GM21367 (cell line): Measurements from ENCODE around the gene TLE2.
"Not testable (repeated sequence)": the region's sequence is repeated elsewhere in the genome, so short reads cannot be mapped to it uniquely, and the experiment has no call there.

Experiments
- ATAC-seq: cut with Tn5 transposase; IDR thresholded peaks from one replicate; pipeline ENCODE4 v1.9.1; 2021; ENCODE audit not compliant: unreplicated experiment

TLE2 gene

GRCh38 chr19:3038214-3038613, 9.1 kb upstream of the TLE2 start:
- no peak for ATAC-seq

DNA sequence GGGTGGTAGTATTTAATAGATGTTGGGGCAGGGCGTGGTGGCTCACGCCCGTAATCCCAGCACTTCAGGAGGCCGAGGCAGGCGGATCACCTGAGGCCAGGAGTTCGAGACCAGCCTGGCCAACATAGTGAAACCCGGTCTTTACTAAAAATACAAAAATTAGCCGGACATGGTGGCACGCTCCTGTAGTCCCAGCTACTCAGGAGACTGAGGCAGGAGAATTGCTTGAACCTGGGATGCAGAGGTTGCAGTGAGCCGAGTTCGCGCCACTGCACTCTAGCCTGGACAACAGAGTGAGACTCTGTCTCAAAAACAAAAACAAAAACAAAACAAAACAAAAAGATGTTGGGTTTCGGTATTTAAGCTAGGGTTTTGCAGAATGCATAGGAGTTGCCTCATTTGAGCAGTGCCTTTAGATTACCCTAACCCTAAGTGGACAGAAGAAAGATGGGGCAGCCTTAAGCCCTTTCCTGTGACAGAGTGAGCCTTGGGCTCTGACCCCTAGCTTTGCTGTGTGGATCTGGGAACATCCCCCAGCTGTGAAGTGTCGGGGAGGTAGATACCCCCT, 8.0 kb upstream of the TLE2 start:
- not testable (repeated sequence) for ATAC-seq

DNA sequence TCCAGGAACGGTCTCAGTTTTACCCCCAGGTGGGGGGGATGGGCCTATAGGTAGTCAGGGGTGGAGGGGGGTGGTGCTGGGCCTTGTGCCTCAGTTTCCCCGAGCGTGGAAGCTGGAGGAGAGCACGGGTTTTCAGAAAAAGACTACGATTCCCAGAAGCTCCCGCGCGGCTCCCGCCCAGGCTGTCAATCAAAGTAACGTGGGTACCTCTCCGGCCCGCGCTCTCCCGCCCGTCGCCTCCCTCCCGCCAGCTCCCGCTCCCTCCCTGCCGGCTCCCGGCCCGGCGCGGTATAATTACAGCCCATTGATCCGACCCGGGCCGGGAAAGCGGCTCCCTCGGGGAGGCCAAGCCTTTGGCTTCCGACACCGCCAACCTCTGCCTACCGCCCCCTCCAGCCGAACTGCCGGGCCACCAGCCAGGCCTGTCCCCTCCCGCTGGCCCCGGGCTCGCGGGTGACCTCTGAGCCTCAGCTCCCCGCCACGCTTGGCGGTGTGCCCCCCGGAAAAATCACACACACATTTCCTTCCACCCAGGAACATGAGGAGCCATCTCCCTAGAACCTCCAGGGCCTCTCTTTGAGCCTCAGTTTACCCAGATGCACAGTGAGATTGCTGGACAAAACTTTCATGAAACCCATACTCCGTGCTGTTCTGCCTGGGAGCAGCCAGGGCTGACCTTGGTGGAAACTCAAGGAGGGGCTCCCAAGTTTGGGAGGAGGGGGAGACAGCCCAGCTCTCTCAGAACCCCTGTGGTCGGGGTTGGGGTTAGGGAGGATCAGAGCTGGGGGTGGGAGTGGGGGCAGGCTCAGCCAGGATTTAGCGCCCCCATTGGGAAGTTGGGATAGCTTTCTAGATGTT, 7.3 kb upstream of the TLE2 start:
- ATAC-seq = no peak

- ATAC-seq = peak; percentile 79
Observed at GRCh38 chr19:3035542-3036118, 6.5 kb upstream of the TLE2 start.

DNA sequence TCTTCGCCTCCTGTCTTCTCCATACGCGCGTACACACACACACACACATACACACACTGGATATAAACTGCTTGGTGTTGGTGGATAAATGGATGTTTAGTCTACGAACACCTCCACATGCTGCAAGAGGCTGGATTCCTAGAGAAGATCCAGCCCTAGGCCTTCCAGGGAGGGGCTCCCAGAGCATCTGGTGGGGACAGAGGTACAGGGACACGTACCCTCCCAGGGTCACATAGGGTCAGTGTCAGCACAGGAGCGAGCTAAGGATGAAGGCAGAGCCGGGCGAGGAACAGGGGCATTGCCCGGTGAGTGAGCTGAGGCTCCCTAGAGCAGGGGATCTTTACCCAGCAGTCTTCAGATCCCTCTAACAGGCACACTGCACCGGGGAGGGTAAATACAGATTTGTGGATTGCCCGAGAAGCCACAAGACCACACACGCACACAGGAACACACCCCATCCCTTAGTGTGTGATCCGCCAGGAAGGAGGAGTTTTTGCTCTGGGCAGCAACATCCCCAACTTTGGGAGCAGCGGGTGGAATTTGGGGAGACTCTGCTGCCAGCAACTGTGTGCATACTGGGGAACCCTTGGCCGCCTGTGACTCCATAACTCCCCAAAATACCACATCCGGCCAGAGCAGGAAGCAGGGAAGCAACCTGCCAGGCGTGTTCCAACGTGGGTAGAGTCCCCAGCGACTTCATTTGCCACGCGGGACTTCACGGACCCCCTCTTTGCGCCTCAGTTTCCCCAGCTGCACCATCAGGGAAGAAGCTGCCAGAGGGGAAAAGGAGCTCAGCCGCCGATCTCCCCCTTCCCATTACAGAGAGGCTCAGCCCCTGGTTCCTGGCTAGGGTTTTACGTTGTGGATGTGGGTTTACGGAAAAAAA, 5.8 kb upstream of the TLE2 start:
- no peak for ATAC-seq

GRCh38 chr19:3034406-3034655, 5.3 kb upstream of the TLE2 start:
- ATAC-seq = no peak

GRCh38 chr19:3033595-3034405, 4.7 kb upstream of the TLE2 start:
- no peak for ATAC-seq

DNA sequence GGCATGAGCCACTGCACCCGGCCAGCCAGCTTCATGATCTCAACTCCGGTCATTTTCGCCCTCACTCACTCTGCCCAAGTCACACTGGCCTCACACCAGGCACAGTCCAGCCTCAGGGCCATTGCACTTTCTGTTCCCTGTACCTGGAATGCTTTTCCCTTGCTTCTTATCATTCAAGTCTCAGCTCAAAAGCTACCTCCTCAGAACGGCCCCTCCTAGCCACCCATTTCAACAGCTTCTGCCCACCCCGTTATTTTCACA, 2.5 kb upstream of the TLE2 start:
- ATAC-seq = no peak

GRCh38 chr19:3028305-3029064, 595 bp downstream of the TLE2 start:
- ATAC-seq = no peak

- no peak for ATAC-seq
Observed at GRCh38 chr19:3027981-3028304, 1.1 kb downstream of the TLE2 start.

DNA sequence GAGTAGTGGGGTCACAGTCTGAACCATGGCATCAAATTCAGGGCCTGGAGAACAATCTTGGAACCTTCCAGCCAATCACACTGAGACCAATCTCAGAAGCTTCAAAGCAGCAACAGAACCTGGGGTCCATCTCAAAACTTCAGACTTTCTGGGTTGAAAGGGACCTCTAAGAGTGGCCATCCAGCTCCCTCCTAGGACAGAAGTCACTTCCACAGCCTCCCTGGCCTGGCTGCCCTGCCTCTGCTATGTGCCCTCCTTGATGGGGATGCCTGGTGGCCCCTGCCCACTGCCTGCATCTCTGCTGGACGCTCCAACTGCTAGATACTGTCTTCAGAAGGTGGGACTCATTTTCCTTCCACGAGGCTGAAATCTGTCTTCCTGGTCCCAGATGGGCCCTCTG, 1.8 kb downstream of the TLE2 start:
- ATAC-seq = no peak

DNA sequence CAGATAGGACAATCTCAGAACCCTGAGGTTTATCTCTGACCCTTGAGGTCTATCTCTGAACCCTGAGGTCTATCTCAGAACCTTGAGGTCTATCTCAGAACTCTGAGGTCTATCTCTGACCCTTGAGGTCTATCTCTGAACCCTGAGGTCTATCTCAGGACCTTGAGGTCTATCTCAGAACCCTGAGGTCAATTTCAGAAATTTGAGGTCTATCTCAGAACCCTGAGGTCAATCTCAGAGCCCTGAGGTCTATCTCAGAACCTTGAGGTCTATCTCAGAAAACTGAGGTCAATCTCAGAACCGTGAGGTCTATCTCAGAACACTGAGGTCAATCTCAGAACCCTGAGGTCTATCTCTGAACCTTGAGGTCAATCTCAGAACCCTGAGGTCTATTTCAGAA, 2.3 kb downstream of the TLE2 start:
- no peak for ATAC-seq

- ATAC-seq = no peak
Observed at GRCh38 chr19:3025549-3025886, 3.6 kb downstream of the TLE2 start.

GRCh38 chr19:3024870-3025548, 4.1 kb downstream of the TLE2 start:
- ATAC-seq = no peak

DNA sequence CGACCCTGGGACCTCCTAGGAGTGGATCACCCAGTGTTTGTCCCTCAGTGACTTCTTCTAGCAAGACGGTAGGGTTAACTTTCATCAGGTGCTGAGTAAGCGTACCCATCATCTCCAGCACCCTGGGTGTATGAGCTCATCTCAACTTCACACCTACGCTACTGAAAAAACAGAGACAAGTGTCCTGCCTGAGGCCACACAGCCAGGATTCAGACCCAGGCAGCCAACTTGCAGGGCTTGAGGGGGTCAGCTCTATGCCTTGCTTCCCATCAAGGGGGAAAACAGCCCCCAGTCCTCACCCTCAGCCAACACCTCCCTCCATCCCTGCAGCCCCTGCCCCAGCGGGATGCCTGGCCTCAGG, 4.6 kb downstream of the TLE2 start:
- no peak for ATAC-seq

DNA sequence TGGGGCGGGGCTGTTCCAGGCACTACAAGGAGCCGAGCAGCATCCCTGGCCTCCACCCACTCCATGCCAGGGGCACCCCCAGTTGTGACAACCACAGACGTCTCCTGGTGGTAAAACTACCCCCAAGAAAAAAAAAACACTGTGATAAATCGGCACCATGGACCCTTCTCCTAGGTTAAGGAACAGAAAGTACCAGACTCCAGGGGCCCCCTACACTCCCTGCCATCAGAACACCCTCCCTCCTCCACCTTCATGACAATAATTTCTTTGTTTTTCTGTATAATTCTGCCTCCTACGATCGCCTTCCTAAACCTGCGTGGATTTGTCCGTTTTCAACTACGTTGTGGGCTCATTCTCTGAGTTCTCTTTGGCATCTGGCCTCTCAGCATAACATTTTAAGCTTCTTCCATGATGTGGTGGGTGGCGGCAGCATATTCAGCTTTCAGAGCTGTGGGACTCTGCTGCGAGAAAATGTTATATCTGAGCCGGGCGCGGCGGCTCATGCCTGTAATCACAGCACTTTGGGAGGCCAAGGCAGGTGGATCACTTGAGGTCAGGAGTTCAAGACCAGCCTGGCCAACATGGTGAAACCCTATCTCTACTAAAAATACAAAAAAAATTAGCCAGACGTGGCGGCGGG, 8.6 kb downstream of the TLE2 start:
- no peak for ATAC-seq

DNA sequence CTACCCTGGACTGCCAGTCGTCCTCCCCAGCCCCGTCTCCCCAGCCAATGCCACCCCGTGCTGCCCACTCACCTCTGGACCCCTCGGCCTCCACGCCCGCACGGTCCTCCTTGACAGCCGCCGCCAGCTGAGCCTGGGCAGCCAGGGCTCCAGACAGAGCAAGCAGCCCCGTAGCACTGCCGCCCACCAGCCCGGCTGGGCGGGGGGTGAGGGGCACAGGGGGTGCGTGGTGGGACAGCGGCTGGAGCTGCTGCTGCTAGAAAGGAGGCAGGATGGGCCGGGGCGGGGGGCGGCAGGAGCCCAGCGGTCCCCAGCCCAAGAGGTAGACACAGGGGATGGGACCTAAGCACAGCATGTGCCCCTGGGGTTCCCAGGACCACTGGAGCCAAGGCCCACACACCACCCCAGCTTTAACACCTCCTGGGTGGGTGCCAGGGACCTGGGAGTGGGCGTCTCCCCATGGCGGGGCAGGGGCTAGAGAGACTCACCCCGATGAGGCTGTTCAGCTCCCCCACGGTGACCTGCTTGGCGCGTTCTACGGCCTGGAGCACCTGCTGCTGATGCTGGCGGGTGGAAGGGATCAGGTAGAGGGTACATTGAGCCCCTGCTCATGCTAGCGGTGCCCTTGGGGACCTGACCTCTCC, 9.7 kb downstream of the TLE2 start:
- ATAC-seq = no peak

DNA sequence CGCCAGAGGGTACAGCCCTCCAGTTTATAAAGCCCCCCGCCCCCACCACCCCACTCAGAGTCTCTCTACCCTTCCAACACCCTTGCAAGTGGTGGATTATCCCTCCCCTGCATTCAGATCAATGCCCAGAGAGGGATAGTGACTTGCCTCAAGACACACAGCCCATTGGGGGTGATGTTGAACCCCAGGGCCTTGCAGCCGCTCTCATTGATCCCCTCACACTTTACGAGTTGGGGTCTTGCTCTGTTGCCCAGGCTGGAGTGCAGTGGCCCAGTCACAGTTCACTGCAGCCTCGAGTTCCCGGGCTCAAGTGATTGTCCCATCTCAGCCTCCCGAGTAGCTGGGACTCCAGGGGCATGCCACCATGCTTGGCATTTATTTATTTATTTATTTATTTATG, 11.2 kb downstream of the TLE2 start:
- ATAC-seq = no peak
